Muscle layer of duodenum (tissue), 2 donors: ENCODE data around the gene CEP76.
A peak's percentile ranks its signal among the peaks of the same experiment; 100 is the strongest.

ENCODE experiments used
- H3K27ac ChIP-seq: one replicate; pipeline ENCODE4 v1.7.0; 2013; ENCODE audit warnings: mild to moderate bottlenecking, low read length
- H3K27me3 ChIP-seq: one replicate; pipeline ENCODE4 v1.7.0; 2013; ENCODE audit warnings: low read depth, mild to moderate bottlenecking, control low read depth, low read length
- H3K36me3 ChIP-seq, 2 donors: one replicate each; pipeline ENCODE4 v1.7.0; 2013; ENCODE audit warnings: low read length in 2 of 2, control low read depth in 1 of 2, mild to moderate bottlenecking in 1 of 2; ENCODE audit not compliant: insufficient read depth in 2 of 2, control insufficient read depth in 1 of 2
- H3K4me1 ChIP-seq, 2 donors: one replicate each; pipeline ENCODE4 v1.7.0; 2013; ENCODE audit warnings: low read length in 2 of 2, mild to moderate bottlenecking in 2 of 2, control low read depth in 1 of 2, moderate library complexity in 1 of 2; ENCODE audit not compliant: insufficient read depth in 2 of 2, control insufficient read depth in 1 of 2
- H3K4me3 ChIP-seq, 2 donors: one replicate each; pipeline ENCODE4 v1.7.0; 2013; ENCODE audit warnings: low read length in 2 of 2, low read depth in 1 of 2, mild to moderate bottlenecking in 1 of 2
- H3K9me3 ChIP-seq, 2 donors: one replicate each; pipeline ENCODE4 v1.7.0; 2013; ENCODE audit warnings: low read length in 2 of 2, control low read depth in 1 of 2, mild to moderate bottlenecking in 1 of 2; ENCODE audit not compliant: control insufficient read depth in 1 of 2
- donor health status: healthy.

CEP76 gene, protein sequence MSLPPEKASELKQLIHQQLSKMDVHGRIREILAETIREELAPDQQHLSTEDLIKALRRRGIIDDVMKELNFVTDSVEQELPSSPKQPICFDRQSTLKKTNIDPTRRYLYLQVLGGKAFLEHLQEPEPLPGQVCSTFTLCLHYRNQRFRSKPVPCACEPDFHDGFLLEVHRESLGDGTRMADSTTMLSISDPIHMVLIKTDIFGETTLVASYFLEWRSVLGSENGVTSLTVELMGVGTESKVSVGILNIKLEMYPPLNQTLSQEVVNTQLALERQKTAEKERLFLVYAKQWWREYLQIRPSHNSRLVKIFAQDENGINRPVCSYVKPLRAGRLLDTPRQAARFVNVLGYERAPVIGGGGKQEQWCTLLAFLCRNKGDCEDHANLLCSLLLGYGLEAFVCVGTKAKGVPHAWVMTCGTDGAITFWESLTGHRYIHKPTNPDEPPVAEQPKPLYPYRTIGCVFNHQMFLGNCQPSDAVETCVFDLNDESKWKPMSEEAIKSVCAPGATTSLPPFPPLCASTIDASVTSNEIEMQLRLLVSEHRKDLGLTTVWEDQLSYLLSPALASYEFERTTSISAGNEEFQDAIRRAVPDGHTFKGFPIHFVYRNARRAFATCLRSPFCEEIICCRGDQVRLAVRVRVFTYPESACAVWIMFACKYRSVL

GRCh38 chr18:12702221-12703095 lies at the start of gene CEP76, which contains the start of gene PSMG2:
Gene CEP76 (minus strand): TSS chr18:12702723. CDS start chr18:12702548, 175 bp downstream.
Gene PSMG2 (plus strand): TSS chr18:12703042. CDS start chr18:12703108, 66 bp downstream.
- peak within 1 kb of the TSS; percentile 93 for H3K27ac ChIP-seq
- no peaks in the 10 kb centered on the region for H3K27me3 ChIP-seq
- peak within 1 kb of the TSS; percentile 91 to 98 for H3K4me3 ChIP-seq
- peaks cover 0 to 24% of the 10 kb centered on the region in 2 donors for H3K4me1 ChIP-seq
- H3K9me3 ChIP-seq: no peaks in the 10 kb centered on the region
- H3K36me3 ChIP-seq: peaks cover 7 to 17% of the 10 kb centered on the region in 2 donors

GRCh38 chr18:12751891-12752290 lies 49.4 kb upstream of the CEP76 start:
- no peaks in the 10 kb centered on the region for H3K4me1 ChIP-seq
- no peak overlapping the region for H3K4me3 ChIP-seq

DNA sequence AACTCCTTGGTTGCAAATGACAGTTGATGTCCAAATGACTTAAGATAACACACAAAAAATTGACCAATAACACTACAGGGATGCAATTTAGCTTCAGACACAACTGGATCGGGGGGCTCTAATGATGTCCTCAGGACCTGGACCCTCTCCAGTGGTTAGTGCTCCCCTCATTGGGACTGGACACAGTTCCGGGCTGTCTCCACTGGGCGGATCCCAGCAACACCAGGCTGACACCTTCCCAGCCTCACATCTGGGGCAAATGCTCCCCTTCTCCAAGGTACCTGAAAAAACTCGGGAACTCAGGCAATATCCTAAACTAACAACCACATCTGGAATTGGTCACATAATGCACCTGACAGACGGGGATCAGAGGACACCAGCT lies 49.0 kb upstream of the CEP76 start:
- Histone ChIP-seq H3K27ac (no peak overlapping the region), H3K36me3 (no peaks in the 10 kb centered on the region), H3K4me1 (no peaks in the 10 kb centered on the region), H3K27me3 (no peaks in the 10 kb centered on the region), H3K9me3 (no peaks in the 10 kb centered on the region), H3K4me3 (no peak overlapping the region)

More at GRCh38 chr18:12751891-12752290, 49.4 kb upstream of the CEP76 start:
- Histone ChIP-seq H3K27ac (no peak overlapping the region), H3K9me3 (no peaks in the 10 kb centered on the region), H3K27me3 (no peaks in the 10 kb centered on the region), H3K36me3 (no peaks in the 10 kb centered on the region)

DNA sequence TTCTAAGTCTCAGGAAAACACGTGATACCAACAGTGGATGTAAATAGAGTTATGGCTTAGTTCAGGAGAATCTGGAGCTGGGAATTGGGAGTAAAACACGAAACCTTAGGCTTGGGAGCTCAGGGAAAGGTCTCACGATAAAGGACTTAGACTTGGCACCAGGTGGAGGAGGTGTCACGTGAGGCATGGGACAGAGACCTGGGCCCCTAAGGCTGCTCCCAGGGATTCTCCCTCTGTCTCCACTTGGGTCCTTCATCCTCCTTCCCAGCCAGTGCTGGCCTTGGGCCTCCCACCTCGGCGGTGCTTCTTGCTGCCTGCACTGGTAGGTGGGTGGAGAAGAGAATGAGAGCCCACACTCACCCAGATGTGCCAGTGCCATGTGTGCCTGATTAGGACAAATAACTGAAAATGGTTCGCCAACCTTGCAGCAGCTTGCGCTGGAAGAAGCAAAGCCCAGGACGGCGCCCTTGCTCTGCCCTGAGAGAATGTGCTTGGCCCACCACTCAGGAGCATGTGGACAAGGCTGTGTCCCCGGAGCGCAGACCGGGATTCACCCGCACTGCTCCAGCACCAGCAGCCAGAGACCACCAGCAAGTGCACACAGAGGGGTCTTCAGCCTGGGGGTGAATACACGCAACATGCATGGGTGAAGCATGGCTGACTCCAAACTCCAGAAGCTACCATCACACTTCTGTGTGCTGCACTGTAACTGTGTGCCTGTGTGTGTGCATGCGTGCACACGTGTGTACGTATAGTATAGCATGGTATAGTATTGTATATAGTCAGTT lies 48.4 kb upstream of the CEP76 start:
- Histone ChIP-seq H3K27ac (no peak overlapping the region), H3K36me3 (no peaks in the 10 kb centered on the region), H3K9me3 (no peaks in the 10 kb centered on the region), H3K27me3 (no peaks in the 10 kb centered on the region), H3K4me3 (no peak overlapping the region), H3K4me1 (no peaks in the 10 kb centered on the region)

DNA sequence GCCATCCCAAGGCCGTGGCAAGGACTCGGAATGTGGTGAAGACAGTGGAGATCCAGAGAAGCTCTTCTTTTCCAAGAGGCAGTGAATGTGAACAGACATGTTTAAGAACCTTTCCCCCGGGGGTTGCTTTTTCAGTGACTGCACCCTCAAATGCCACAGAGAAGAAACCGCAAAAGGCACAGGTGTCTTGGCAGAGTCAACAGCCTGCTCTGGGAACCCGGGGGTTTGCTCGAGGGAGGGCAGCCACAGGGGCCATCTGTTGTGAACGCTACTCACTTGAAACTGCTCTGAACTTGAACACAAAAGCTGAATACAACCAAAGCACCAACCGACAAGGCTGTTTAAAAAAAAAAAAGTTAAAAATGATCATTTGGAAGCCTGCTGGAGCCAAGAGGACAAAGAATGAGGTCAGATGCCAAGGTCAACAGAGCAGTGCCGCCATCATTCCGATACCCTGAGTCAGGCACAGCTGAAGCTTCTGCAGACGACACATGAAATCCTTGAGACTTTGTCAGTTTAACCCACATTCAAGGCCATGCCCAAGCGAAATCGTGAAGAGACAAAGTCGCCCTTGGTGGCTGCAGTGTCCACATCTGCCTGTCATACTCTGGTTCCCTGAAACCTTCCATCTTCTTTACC lies 47.7 kb upstream of the CEP76 start:
- no peaks in the 10 kb centered on the region for H3K27me3 ChIP-seq
- no peaks in the 10 kb centered on the region for H3K36me3 ChIP-seq
- no peak overlapping the region for H3K4me3 ChIP-seq
- H3K9me3 ChIP-seq: no peaks in the 10 kb centered on the region
- no peaks in the 10 kb centered on the region for H3K4me1 ChIP-seq
- no peak overlapping the region for H3K27ac ChIP-seq

GRCh38 chr18:12749121-12749520 lies 46.6 kb upstream of the CEP76 start:
- Histone ChIP-seq H3K27ac (no peak overlapping the region), H3K27me3 (no peaks in the 10 kb centered on the region), H3K36me3 (no peaks in the 10 kb centered on the region), H3K4me1 (no peaks in the 10 kb centered on the region), H3K4me3 (no peak overlapping the region), H3K9me3 (no peaks in the 10 kb centered on the region)

GRCh38 chr18:12748671-12749070 lies 46.1 kb upstream of the CEP76 start:
- Histone ChIP-seq H3K4me3 (no peak overlapping the region), H3K9me3 (no peaks in the 10 kb centered on the region), H3K4me1 (no peaks in the 10 kb centered on the region), H3K27ac (no peak overlapping the region), H3K27me3 (no peaks in the 10 kb centered on the region), H3K36me3 (no peaks in the 10 kb centered on the region)

GRCh38 chr18:12747530-12748315 lies 45.2 kb upstream of the CEP76 start:
- Histone ChIP-seq H3K9me3 (no peaks in the 10 kb centered on the region), H3K4me1 (no peaks in the 10 kb centered on the region), H3K4me3 (no peak overlapping the region), H3K36me3 (no peaks in the 10 kb centered on the region), H3K27ac (no peak overlapping the region), H3K27me3 (no peaks in the 10 kb centered on the region)

DNA sequence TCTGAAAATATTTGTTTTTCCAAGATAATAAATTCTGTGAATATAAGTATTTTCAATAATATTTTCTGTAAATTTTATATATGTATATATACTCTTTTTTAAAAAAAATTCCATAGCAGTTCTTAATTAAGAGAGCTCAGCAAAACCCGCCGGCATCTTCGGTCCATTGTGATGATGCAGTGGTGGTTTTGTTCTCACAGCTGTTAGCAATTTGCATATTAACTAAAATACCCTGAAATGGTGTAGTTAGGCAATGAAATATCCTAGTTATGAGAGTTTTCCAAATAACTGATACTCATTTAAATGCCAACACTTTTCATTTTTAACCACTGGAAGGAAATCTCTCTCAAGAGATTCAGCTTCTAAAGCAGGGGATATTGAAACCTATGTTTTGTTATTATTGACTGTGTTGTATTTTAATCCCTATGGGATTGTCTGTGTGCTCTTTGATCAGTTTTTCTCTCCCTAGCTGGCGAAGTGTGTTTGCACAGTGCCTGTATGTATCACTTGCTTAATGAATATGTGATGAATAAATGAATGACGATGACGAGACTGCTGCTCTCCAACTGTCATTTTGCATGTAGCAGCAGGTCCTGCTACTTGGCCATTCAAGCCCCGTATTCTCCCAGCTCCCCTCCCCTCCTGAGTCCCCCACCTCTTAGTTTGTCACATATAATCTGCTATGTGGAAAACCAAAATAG lies 42.7 kb upstream of the CEP76 start:
- H3K27me3 ChIP-seq: no peaks in the 10 kb centered on the region
- no peaks in the 10 kb centered on the region for H3K36me3 ChIP-seq
- H3K9me3 ChIP-seq: no peaks in the 10 kb centered on the region
- no peak overlapping the region for H3K27ac ChIP-seq
- no peaks in the 10 kb centered on the region for H3K4me1 ChIP-seq
- no peak overlapping the region for H3K4me3 ChIP-seq
